Omental fat pad (tissue), 4 donors: ENCODE data around the gene RFFL. TPM values are rescaled to one million over a fixed set of nuclear protein-coding genes. Genes with fewer than 3 reads are reported as not detected.

Experiments used
- ATAC-seq: fragments of 150-250 bp; one replicate; pipeline ENCODE4 v1.9.1; 2016; ENCODE audit warnings: mild to moderate bottlenecking, moderate library complexity; ENCODE audit not compliant: low FRiP score
- DNase-seq: peaks from one replicate; pipeline ENCODE4 v3.0.0-alpha.2; 2019; ENCODE audit warnings: low spot score
- total RNA-seq, 4 donors: library from RNA; depleted of rRNA; stranded (reverse); fragments of >200 nt; gene quantifications; one replicate each; pipeline ENCODE4 v1.1.0, GENCODE V29; 2016
- TF ChIP-seq, protein P1 (sequence below), 3 donors: fragments of 450-650 bp; IDR thresholded peaks; one replicate each; pipeline ENCODE4 v1.5.1; 2016 to 2017; ENCODE audit warnings: antibody characterized with exemption in 3 of 3, mild to moderate bottlenecking in 3 of 3, moderate library complexity in 2 of 3

Gene RFFL
- total RNA-seq, 4 donors from 2014 or later = 17.3 to 23.1 (median 19.7) TPM

DNA sequence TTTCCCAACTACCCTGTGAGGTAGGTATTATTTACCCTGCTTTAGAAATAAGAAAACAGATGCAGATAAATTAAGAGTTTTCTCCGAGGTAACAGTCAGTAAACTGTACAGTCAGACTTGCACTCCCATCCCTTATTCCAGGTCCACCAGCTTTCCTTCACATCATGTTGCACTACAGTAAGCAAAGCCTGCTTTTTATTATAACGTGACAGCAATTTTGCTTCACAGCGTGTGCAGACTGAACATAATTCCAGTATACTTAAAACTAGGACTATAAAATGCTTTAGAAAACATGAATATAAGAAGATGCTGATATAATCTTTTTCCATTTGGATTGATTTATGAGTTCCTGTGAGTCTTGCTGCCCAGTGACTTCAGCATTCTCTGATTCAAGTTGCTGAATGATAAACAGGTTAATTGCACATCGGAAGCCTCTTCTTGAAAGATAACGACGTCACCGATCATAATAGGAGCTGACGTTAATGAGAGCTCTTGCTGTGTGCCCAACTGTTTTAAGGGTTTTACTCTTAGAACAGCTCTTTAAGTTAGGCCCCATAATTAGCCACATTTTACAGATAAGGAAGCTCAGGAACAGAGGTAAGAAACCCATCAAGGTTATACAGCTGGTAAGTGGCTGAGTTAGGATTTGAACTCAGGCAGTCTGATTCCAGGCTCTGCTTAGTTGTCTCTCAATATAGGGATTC lies 81.8 kb downstream of the RFFL start:
- ATAC-seq = no peak
- DNase-seq = no peak
- TF ChIP-seq, protein P1, sequence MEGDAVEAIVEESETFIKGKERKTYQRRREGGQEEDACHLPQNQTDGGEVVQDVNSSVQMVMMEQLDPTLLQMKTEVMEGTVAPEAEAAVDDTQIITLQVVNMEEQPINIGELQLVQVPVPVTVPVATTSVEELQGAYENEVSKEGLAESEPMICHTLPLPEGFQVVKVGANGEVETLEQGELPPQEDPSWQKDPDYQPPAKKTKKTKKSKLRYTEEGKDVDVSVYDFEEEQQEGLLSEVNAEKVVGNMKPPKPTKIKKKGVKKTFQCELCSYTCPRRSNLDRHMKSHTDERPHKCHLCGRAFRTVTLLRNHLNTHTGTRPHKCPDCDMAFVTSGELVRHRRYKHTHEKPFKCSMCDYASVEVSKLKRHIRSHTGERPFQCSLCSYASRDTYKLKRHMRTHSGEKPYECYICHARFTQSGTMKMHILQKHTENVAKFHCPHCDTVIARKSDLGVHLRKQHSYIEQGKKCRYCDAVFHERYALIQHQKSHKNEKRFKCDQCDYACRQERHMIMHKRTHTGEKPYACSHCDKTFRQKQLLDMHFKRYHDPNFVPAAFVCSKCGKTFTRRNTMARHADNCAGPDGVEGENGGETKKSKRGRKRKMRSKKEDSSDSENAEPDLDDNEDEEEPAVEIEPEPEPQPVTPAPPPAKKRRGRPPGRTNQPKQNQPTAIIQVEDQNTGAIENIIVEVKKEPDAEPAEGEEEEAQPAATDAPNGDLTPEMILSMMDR (IDR thresholded peaks at IDR 0.05) = no peak

DNA sequence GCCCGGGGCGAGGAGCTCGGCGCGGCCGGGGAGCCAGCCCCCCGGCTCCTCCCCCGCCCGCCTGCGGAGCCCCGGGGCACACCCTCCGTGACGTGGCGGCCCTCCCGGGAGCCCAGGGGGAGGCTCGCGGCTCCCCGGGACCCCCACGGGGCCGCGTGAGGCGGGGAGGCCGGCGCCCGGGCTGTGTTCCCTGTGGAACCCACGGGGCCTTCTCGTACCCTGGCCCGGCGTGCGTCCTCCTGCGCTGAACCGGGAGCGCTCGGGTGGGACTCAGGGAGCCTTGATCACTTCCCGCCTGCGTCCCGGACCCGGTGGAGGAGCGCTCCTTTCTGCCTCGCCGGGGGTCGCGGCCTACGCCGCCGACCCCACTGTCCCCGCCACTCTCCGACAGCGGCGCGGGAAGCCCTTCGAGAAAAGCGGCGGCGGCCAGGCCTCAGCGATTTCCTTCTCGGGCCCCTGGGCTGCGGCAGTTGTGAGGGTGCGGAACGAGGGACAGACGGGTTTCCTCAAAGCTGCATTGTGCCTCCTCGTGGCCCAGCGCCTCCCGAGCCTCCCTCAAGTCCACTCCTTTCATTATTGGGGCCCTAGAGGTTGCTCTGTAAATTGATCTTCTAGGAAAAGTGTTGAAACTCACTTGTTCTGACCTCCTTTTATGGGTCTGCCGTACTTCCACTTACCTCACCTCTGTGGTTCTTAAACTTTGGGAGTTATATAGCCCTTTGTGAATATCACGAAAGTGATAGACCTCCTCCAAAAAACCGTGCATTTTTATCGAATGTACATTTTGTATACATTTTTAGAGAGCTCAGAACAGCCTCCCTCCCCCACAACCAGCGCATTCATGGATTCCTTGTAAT lies 82.6 kb downstream of the RFFL start:
- peak; percentile 95 for ATAC-seq
- no peak for DNase-seq
- TF ChIP-seq, protein P1 (IDR thresholded peaks at IDR 0.05) = no peak

DNA sequence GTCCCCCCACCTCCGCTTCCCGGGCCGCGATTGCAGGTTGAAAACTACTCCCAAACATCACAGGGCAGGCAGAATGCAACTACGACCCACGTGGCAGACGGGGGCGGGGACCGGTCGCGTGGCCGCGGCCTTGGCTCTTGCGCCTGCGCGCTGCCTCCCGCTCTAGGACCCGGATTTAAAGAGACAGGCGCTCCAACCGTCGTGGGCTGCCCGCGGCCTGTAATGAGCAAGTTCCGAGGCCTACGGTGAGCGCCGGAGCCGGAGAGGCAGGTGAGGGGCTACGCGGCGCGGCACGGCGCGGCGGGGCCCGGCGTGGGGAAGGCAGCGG lies 83.2 kb downstream of the RFFL start, which contains the start of gene LIG3:
Gene LIG3 (plus strand): TSS at position 160 of the 328 bp plus-strand sequence. CDS start 2,494 bp downstream, outside the sequence.
- TF ChIP-seq, protein P1 (IDR thresholded peaks at IDR 0.05) = no peak
- ATAC-seq = peak; percentile 95
- peak; percentile 73 for DNase-seq

DNA sequence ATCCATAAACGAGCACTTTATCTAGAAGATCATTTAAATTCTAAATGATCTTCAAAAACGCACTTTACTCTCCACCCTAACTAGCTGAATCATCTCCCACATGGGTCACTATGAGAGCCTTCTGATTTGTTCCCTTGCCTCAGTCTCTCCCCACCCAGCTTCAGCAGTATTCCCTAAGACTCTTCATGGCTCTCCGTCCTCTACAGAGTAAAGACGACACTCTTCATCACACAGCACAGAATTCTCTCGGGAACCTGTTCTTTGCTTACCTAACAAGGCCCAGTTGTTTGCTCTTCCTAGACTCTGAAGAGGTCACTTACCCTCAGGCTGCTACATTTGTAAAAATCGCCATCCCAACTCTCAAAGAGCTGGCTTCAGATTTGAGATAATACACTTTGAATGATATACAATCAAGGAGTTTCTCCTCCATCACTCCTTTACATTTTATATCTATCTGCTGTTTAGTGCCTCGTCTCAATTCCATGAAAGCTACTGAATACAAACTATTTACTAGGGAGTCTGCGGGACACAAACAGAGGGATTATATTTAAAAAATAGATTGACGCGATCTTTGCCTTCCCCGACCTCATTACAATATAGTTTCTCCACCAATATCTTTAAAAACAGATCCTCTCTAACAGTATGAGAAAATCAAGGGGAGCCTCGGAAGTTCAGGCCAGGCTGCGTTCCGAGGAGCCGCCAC lies 83.7 kb downstream of the RFFL start:
- no peak for DNase-seq
- no peak for ATAC-seq

DNA sequence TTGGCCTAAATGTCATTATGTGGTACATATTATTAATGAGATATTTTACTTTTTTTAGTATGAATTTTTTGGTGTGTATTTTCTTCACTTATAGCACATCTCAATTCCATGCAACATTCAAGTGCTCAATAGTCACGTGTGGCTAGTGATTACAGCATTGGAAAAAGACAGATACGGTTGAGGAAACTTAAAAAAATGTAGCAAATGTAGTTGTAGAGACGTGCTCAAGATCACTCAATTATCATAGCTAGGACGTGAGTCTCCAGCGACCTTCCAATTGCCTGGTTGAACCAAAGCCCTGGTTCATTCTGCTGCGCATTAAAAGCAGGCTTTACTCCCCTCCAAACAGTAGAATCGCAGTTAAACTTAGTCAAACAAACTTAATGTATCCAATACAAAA lies 84.4 kb downstream of the RFFL start:
- DNase-seq (no peak), ATAC-seq (no peak)
- TF ChIP-seq, protein P1 (IDR thresholded peaks at IDR 0.05) = no peak

More for the DNA sequence above, 83.7 kb downstream of the RFFL start:
- TF ChIP-seq, protein P1 (IDR thresholded peaks at IDR 0.05) = no peak

DNA sequence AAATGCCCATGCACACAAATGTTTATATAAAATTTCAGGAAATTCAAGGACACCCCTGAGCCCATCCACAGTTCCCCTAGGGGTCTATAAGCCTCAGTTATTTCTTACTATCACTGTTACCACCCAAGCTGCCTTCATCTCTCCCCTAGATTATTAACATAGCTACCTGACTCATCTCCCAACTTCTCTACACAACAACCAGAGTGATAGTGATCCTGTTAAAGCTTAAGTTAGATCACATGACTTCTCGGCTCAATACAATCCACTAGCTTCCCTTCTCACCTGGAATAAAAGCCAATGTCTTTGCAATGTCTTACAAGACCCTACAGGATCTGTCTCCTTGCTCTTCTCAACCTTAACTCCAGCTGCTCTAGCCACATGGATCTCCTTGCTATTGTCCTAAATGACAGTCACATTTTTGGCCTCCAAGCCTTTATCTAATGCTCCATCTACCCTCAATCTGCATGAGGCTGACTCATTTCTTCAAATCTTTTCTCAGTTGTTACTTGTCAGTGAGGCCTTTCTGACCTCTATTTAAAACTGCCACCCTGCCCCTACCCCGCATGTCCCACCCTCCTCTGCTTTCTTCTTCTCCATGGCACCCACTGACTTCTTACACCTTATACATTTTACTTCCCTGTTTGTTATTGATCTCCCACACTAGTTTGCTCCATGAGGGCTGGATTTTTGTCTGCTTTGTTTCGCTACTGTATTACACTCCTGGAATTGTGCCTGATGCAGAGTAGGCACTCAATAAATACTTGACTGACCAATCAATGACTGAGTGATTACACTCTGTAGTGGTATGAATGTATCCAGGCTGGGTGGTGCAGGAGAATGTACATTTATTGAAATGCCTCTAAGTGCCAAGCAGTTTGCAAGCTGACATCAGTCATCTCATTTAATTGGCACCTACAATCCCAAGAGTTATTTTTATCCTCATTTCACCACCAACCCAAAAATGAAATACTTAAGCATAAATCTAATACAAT lies 88.4 kb downstream of the RFFL start:
- DNase-seq (no peak), ATAC-seq (no peak)
- TF ChIP-seq, protein P1 (IDR thresholded peaks at IDR 0.05) = no peak
